HL-60 (cell line): Measurements from ENCODE around the gene GAREM1.

Experiments used
- DNase-seq, 2 experiments: peaks; one replicate each; pipeline ENCODE4 v3.0.0-alpha.2; 2010 to 2020; ENCODE audit warnings: low read depth in 1 of 2, low spot score in 1 of 2
- H3K27ac ChIP-seq: fragments of 250-450 bp; sonication (Bioruptor Pico); replicated peaks from 2 replicates; pipeline ENCODE4 v1.5.1; 2020; ENCODE audit warnings: mild to moderate bottlenecking, moderate library complexity
- H3K27me3 ChIP-seq: fragments of 250-450 bp; sonication (Bioruptor Pico); 2 replicates; pipeline ENCODE4 v1.5.1; 2021; ENCODE audit warnings: mild to moderate bottlenecking, moderate library complexity; ENCODE audit not compliant: insufficient read depth, poor library complexity, severe bottlenecking
- H3K4me3 ChIP-seq: replicated peaks from 2 replicates; pipeline ENCODE4 v1.5.1; 2011; ENCODE audit warnings: mild to moderate bottlenecking, control low read depth, low read length; ENCODE audit not compliant: insufficient read depth
- GABPA ChIP-seq: IDR thresholded peaks from 2 replicates; pipeline ENCODE4 v1.6.1; 2012; ENCODE audit warnings: low read depth
- POLR2AphosphoS5 ChIP-seq: IDR thresholded peaks from 2 replicates; pipeline ENCODE4 v1.6.1; 2012; ENCODE audit warnings: low read depth
- SPI1 ChIP-seq: IDR thresholded peaks from 2 replicates; pipeline ENCODE4 v1.6.1; 2012; ENCODE audit warnings: low read depth, mild to moderate bottlenecking, borderline replicate concordance
- TF ChIP-seq, protein P1 (sequence below): IDR thresholded peaks from one replicate; pipeline ENCODE4 v1.5.1; 2011; ENCODE audit warnings: low read length, control low read depth, inconsistent platforms; ENCODE audit not compliant: insufficient read depth
- TF ChIP-seq, protein P2 (sequence below): IDR thresholded peaks from 2 replicates; pipeline ENCODE4 v1.6.1; 2012; ENCODE audit warnings: low read depth; ENCODE audit not compliant: insufficient replicate concordance

The GAREM1 gene

GRCh38 chr18:32251466-32251865 lies 219.2 kb downstream of the GAREM1 start:
- Histone ChIP-seq H3K4me3 (no peak overlapping the region), H3K27me3 (peaks cover 5% of the 10 kb centered on the region), H3K27ac (no peak overlapping the region)
- DNase-seq = no peak
- TF ChIP-seq SPI1 (no peak), POLR2AphosphoS5 (no peak), GABPA (no peak)
- TF ChIP-seq, protein P1, sequence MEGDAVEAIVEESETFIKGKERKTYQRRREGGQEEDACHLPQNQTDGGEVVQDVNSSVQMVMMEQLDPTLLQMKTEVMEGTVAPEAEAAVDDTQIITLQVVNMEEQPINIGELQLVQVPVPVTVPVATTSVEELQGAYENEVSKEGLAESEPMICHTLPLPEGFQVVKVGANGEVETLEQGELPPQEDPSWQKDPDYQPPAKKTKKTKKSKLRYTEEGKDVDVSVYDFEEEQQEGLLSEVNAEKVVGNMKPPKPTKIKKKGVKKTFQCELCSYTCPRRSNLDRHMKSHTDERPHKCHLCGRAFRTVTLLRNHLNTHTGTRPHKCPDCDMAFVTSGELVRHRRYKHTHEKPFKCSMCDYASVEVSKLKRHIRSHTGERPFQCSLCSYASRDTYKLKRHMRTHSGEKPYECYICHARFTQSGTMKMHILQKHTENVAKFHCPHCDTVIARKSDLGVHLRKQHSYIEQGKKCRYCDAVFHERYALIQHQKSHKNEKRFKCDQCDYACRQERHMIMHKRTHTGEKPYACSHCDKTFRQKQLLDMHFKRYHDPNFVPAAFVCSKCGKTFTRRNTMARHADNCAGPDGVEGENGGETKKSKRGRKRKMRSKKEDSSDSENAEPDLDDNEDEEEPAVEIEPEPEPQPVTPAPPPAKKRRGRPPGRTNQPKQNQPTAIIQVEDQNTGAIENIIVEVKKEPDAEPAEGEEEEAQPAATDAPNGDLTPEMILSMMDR = no peak
- TF ChIP-seq, protein P2, sequence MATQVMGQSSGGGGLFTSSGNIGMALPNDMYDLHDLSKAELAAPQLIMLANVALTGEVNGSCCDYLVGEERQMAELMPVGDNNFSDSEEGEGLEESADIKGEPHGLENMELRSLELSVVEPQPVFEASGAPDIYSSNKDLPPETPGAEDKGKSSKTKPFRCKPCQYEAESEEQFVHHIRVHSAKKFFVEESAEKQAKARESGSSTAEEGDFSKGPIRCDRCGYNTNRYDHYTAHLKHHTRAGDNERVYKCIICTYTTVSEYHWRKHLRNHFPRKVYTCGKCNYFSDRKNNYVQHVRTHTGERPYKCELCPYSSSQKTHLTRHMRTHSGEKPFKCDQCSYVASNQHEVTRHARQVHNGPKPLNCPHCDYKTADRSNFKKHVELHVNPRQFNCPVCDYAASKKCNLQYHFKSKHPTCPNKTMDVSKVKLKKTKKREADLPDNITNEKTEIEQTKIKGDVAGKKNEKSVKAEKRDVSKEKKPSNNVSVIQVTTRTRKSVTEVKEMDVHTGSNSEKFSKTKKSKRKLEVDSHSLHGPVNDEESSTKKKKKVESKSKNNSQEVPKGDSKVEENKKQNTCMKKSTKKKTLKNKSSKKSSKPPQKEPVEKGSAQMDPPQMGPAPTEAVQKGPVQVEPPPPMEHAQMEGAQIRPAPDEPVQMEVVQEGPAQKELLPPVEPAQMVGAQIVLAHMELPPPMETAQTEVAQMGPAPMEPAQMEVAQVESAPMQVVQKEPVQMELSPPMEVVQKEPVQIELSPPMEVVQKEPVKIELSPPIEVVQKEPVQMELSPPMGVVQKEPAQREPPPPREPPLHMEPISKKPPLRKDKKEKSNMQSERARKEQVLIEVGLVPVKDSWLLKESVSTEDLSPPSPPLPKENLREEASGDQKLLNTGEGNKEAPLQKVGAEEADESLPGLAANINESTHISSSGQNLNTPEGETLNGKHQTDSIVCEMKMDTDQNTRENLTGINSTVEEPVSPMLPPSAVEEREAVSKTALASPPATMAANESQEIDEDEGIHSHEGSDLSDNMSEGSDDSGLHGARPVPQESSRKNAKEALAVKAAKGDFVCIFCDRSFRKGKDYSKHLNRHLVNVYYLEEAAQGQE = no peak

- TF ChIP-seq SPI1 = no peak
- no peak for TF ChIP-seq POLR2AphosphoS5
- TF ChIP-seq, protein P1 = no peak
- TF ChIP-seq GABPA = no peak
- TF ChIP-seq, protein P2 = no peak
- H3K27ac ChIP-seq = no peak overlapping the region
- H3K4me3 ChIP-seq = no peak overlapping the region
- DNase-seq = no peak
- peaks cover 5% of the 10 kb centered on the region for H3K27me3 ChIP-seq
These were observed 221.3 kb downstream of the GAREM1 start for GRCh38 chr18:32249147-32249929.

DNA sequence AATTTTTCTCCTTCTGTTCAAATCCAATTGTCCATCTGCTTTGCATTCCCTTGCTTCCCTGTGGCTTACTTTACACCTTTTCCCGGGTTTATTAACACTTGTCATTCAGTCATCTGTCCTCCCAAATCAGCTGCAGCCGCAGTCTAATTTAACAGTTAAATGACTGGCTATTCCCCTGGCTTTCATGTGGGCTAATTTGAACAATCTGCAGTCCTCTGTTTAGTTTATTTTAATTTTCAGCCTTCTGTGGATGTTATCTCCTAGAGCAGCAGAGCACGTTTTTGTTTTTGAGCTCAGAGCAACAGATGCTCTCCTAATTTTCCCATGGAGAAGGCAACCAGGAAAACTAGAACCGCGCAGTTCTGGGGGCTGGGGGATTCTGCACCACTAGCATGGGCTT lies 225.8 kb downstream of the GAREM1 start:
- TF ChIP-seq POLR2AphosphoS5 (no peak), SPI1 (no peak), GABPA (no peak)
- TF ChIP-seq, protein P2 = no peak
- TF ChIP-seq, protein P1 = no peak
- DNase-seq = no peak
- Histone ChIP-seq H3K27ac (no peak overlapping the region), H3K27me3 (peaks cover 9% of the 10 kb centered on the region), H3K4me3 (no peak overlapping the region)
